ENCODE measurements around the gene DNAH7. TPM values are rescaled to one million over a fixed set of nuclear protein-coding genes. Genes with fewer than 3 reads are reported as not detected.

Gene DNAH7
- total RNA-seq, 1 experiment from 2014 or later: 0.98 TPM

DNA sequence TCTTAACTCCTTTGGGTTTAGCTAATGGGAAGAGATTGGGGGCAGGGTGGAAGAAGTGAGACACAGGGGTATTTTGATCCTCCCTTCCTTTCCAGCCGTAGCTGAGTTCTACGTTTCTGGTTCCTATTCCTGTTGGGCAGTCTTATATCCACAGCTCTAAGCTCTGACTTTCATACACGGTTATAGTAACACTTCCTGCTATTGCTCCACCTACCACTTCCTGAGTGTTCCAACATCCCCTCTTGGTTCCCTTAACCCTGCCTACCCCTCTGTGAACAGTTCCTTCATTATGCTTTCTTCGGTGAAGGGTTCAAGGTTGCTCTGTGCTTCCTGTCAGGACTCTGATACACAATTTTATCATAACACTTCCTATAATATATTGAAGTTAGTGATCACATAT, 205.1 kb downstream of the DNAH7 start:
- no peak overlapping the region for H3K27ac Mint-ChIP-seq (ENCODE audit: low read depth, unreplicated experiment)
- ChIA-PET POLR2A (no interaction called here), CTCF (interaction anchor here (0.6 kb wide), 1 partner anchor 1308 kb away, joined by 4 read pairs; no protein-coding TSS in a partner anchor)
- intact Hi-C loops (cut with micrococcal nuclease): no loop called here
- no peaks in the 10 kb centered on the region for H3K9me3 Mint-ChIP-seq (ENCODE audit: unreplicated experiment)
- DNase-seq (ENCODE audit: unreplicated experiment): no peak
- TF ChIP-seq, protein P1, sequence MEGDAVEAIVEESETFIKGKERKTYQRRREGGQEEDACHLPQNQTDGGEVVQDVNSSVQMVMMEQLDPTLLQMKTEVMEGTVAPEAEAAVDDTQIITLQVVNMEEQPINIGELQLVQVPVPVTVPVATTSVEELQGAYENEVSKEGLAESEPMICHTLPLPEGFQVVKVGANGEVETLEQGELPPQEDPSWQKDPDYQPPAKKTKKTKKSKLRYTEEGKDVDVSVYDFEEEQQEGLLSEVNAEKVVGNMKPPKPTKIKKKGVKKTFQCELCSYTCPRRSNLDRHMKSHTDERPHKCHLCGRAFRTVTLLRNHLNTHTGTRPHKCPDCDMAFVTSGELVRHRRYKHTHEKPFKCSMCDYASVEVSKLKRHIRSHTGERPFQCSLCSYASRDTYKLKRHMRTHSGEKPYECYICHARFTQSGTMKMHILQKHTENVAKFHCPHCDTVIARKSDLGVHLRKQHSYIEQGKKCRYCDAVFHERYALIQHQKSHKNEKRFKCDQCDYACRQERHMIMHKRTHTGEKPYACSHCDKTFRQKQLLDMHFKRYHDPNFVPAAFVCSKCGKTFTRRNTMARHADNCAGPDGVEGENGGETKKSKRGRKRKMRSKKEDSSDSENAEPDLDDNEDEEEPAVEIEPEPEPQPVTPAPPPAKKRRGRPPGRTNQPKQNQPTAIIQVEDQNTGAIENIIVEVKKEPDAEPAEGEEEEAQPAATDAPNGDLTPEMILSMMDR (IDR thresholded peaks at IDR 0.05; ENCODE audit: unreplicated experiment): no peak
- H3K27me3 Mint-ChIP-seq (ENCODE audit: insufficient read depth, unreplicated experiment): no peaks in the 10 kb centered on the region
- no peaks in the 10 kb centered on the region for H3K36me3 Mint-ChIP-seq (ENCODE audit: insufficient read depth, unreplicated experiment)
- H3K4me1 Mint-ChIP-seq (ENCODE audit: insufficient read depth, unreplicated experiment): no peaks in the 10 kb centered on the region
- no TSS peak for BruUV-seq (replicated peaks)
- no peak overlapping the region for H3K4me3 Mint-ChIP-seq (ENCODE audit: unreplicated experiment)

DNA sequence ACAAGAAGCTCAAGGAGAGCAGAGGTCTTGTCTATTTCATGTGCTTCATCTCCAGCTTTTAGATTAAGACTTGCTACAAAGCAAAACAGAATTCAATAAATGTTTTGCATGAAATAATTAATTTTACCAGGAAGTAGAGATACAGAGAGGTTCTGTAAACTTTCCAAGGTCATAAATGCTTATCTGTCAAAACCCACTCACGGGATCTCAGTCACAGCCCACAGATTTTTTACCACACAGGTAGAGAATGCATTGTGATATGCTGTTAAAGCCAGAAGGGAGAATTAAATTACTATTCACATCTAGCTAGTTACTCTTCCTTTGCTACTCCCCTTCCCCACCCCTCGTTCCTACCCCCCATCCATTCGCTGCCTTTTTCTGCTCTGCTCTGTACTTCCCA, 205.5 kb downstream of the DNAH7 start:
- intact Hi-C loops (cut with micrococcal nuclease): no loop called here
- Mint-ChIP-seq H3K4me3 (ENCODE audit: unreplicated experiment) (no peak overlapping the region), H3K36me3 (ENCODE audit: insufficient read depth, unreplicated experiment) (no peaks in the 10 kb centered on the region), H3K27me3 (ENCODE audit: insufficient read depth, unreplicated experiment) (no peaks in the 10 kb centered on the region), H3K9me3 (ENCODE audit: unreplicated experiment) (no peaks in the 10 kb centered on the region), H3K4me1 (ENCODE audit: insufficient read depth, unreplicated experiment) (no peaks in the 10 kb centered on the region), H3K27ac (ENCODE audit: low read depth, unreplicated experiment) (no peak overlapping the region)
- CTCF ChIA-PET: interaction anchor here (0.6 kb wide), 1 partner anchor 1307 kb away, joined by 4 read pairs; no protein-coding TSS in a partner anchor
- no peak for DNase-seq (ENCODE audit: unreplicated experiment)
- no TSS peak for BruUV-seq (replicated peaks)
- POLR2A ChIA-PET: no interaction called here
- TF ChIP-seq, protein P1 (IDR thresholded peaks at IDR 0.05; ENCODE audit: unreplicated experiment): no peak

DNA sequence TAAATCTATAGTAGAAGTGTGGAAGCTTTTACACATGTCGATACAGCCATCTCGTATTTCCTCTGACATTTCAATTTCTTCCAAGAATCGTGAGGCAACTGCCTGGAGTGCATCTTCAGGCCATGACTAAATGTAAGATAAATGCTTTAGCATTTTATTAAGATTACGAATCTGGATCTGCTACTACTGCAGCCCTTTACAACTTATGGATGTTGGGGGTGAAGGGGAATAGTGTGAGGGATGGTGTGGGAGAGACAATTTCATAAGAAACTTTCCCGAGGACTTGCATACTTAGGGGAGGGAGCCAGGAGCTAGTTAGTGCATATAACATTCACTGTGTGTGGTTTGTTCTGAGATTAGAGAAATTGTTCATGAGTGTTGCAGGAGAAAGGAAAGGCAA, 206.8 kb downstream of the DNAH7 start:
- TF ChIP-seq, protein P1 (IDR thresholded peaks at IDR 0.05; ENCODE audit: unreplicated experiment): no peak
- ChIA-PET POLR2A (no interaction called here), CTCF (interaction anchor here (0.6 to 0.7 kb wide), 2 partner anchors 169 to 679 kb away, joined by 3 read pairs; no protein-coding TSS in a partner anchor)
- no peaks in the 10 kb centered on the region for H3K36me3 Mint-ChIP-seq (ENCODE audit: insufficient read depth, unreplicated experiment)
- H3K4me3 Mint-ChIP-seq (ENCODE audit: unreplicated experiment): no peak overlapping the region
- no TSS peak for BruUV-seq (replicated peaks)
- H3K4me1 Mint-ChIP-seq (ENCODE audit: insufficient read depth, unreplicated experiment): no peaks in the 10 kb centered on the region
- DNase-seq (ENCODE audit: unreplicated experiment): no peak
- H3K9me3 Mint-ChIP-seq (ENCODE audit: unreplicated experiment): no peaks in the 10 kb centered on the region
- no peak overlapping the region for H3K27ac Mint-ChIP-seq (ENCODE audit: low read depth, unreplicated experiment)
- intact Hi-C loops (cut with micrococcal nuclease): no loop called here
- no peaks in the 10 kb centered on the region for H3K27me3 Mint-ChIP-seq (ENCODE audit: insufficient read depth, unreplicated experiment)

DNA sequence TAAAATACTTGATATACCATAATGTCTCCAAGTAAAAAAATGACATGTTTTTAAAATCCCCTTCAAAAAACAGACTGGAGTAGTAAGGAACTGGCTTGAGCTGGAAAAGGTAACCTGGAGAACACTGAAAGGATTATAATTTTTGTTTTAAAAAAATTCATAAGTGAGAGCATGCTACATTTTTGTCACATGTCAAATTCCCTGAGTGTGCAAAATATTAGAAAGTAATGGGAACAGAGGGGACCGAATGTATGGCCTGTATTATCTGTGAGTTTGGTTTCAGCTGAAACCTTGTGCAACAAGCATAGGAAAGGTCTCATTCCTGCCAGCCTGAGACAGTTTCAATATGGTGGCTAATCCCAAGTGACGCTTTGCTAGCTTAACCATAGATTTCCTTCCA, 209.1 kb downstream of the DNAH7 start:
- H3K9me3 Mint-ChIP-seq (ENCODE audit: unreplicated experiment): no peaks in the 10 kb centered on the region
- H3K4me3 Mint-ChIP-seq (ENCODE audit: unreplicated experiment): no peak overlapping the region
- H3K4me1 Mint-ChIP-seq (ENCODE audit: insufficient read depth, unreplicated experiment): no peaks in the 10 kb centered on the region
- no peak for DNase-seq (ENCODE audit: unreplicated experiment)
- TF ChIP-seq, protein P1 (IDR thresholded peaks at IDR 0.05; ENCODE audit: unreplicated experiment): no peak
- no peaks in the 10 kb centered on the region for H3K27me3 Mint-ChIP-seq (ENCODE audit: insufficient read depth, unreplicated experiment)
- intact Hi-C loops (cut with micrococcal nuclease): no loop called here
- BruUV-seq (replicated peaks): no TSS peak
- ChIA-PET CTCF (interaction anchor here (0.6 kb wide), 1 partner anchor 103 kb away, joined by 3 read pairs; no protein-coding TSS in a partner anchor), POLR2A (no interaction called here)
- H3K27ac Mint-ChIP-seq (ENCODE audit: low read depth, unreplicated experiment): no peak overlapping the region
- no peaks in the 10 kb centered on the region for H3K36me3 Mint-ChIP-seq (ENCODE audit: insufficient read depth, unreplicated experiment)

All from MCF 10A (cell line).